GM23338 (cell line): ENCODE results near the gene PSMD6. TPM values are rescaled to one million over a fixed set of nuclear protein-coding genes. Genes with fewer than 3 reads are reported as not detected.

ENCODE experiments used
- ATAC-seq: fragments of 200-7000 bp; cut with Tn5 transposase; 3 replicates; pipeline ENCODE4 v1.9.1; 2020
- DNase-seq: peaks from one replicate; pipeline ENCODE4 v3.0.0-alpha.2; 2015; ENCODE audit warnings: low spot score
- H2AFZ ChIP-seq: fragments of 200-600 bp; sonication (generic); 2 replicates; pipeline ENCODE4 v1.8.0; 2016; ENCODE audit warnings: antibody characterized with exemption, mild to moderate bottlenecking, moderate library complexity
- H3F3A ChIP-seq: fragments of 200-600 bp; sonication (generic); replicated peaks from 2 replicates; pipeline ENCODE4 v1.8.0; 2017; ENCODE audit warnings: antibody characterized with exemption, mixed run types, low read depth
- H3K27ac ChIP-seq: fragments of 200-600 bp; sonication (generic); 2 replicates; pipeline ENCODE4 v1.6.1; 2016; ENCODE audit warnings: low read depth
- H3K27me3 ChIP-seq: fragments of 200-600 bp; sonication (generic); 2 replicates; pipeline ENCODE4 v1.8.0; 2016; ENCODE audit warnings: mild to moderate bottlenecking, mixed run types, moderate library complexity; ENCODE audit not compliant: insufficient read depth
- H3K36me3 ChIP-seq: fragments of 200-600 bp; sonication (generic); 2 replicates; pipeline ENCODE4 v1.8.0; 2016; ENCODE audit warnings: mild to moderate bottlenecking; ENCODE audit not compliant: insufficient read depth
- H3K4me1 ChIP-seq: fragments of 200-600 bp; sonication (generic); 2 replicates; pipeline ENCODE4 v1.8.0; 2016; ENCODE audit warnings: mild to moderate bottlenecking, moderate library complexity; ENCODE audit not compliant: insufficient read depth
- H3K4me2 ChIP-seq: fragments of 200-600 bp; sonication (generic); 2 replicates; pipeline ENCODE4 v1.7.1; 2017; ENCODE audit warnings: mixed run types
- H3K4me3 ChIP-seq: fragments of 200-600 bp; sonication (generic); 2 replicates; pipeline ENCODE4 v1.6.1; 2016; ENCODE audit warnings: mixed run types
- H3K79me2 ChIP-seq: fragments of 200-600 bp; sonication (generic); replicated peaks from 2 replicates; pipeline ENCODE4 v1.8.0; 2017; ENCODE audit warnings: mild to moderate bottlenecking; ENCODE audit not compliant: insufficient read depth
- H3K9me2 ChIP-seq: fragments of 200-600 bp; sonication (generic); 2 replicates; pipeline ENCODE4 v1.8.0; 2017; ENCODE audit not compliant: insufficient read depth
- H4K20me1 ChIP-seq: fragments of 200-600 bp; sonication (generic); replicated peaks from 2 replicates; pipeline ENCODE4 v1.8.0; 2017; ENCODE audit warnings: mild to moderate bottlenecking; ENCODE audit not compliant: insufficient read depth
- H3K27ac Mint-ChIP-seq: 2 replicates; pipeline ENCODE4 v1.8.0; 2020; ENCODE audit warnings: inconsistent platforms, mild to moderate bottlenecking, moderate library complexity, mixed read lengths
- H3K27me3 Mint-ChIP-seq: 3 replicates; pipeline ENCODE4 v1.8.0; 2022; ENCODE audit warnings: low read depth, mild to moderate bottlenecking, moderate library complexity, mixed read lengths, inconsistent platforms; ENCODE audit not compliant: insufficient read depth, poor library complexity
- H3K36me3 Mint-ChIP-seq: 3 replicates; pipeline ENCODE4 v1.8.0; 2021; ENCODE audit warnings: low read depth, mild to moderate bottlenecking, inconsistent platforms, moderate library complexity, mixed read lengths
- H3K4me1 Mint-ChIP-seq: 3 replicates; pipeline ENCODE4 v1.8.0; 2020; ENCODE audit warnings: mild to moderate bottlenecking, inconsistent platforms, mixed read lengths
- H3K4me3 Mint-ChIP-seq: 3 replicates; pipeline ENCODE4 v1.8.0; 2021; ENCODE audit warnings: moderate library complexity, mild to moderate bottlenecking, inconsistent platforms, mixed read lengths
- H3K9me3 Mint-ChIP-seq: 3 replicates; pipeline ENCODE4 v1.8.0; 2020; ENCODE audit warnings: moderate library complexity, mild to moderate bottlenecking, inconsistent platforms, mixed read lengths
- CREB1 ChIP-seq: fragments of 250-450 bp; sonication (Bioruptor Pico); IDR thresholded peaks from 2 replicates; pipeline ENCODE4 v1.5.0; 2020; ENCODE audit warnings: low read depth, mild to moderate bottlenecking, moderate library complexity
- CTCF ChIP-seq, 2 experiments: fragments of 200-600 bp in 1 of 2; sonication (generic) in 1 of 2; conservative IDR thresholded peaks; 2 replicates each; pipeline versions ENCODE4 v1.5.1 to v1.6.1; 2016 to 2017; ENCODE audit warnings: antibody characterized with exemption in 2 of 2, low read depth in 2 of 2, mild to moderate bottlenecking in 2 of 2, moderate library complexity in 1 of 2
- ETS1 ChIP-seq: IDR thresholded peaks from 2 replicates; pipeline ENCODE4 v1.6.1; 2016; ENCODE audit warnings: antibody characterized with exemption
- EZH2 ChIP-seq: fragments of 200-600 bp; sonication (generic); IDR thresholded peaks from one replicate; pipeline ENCODE4 v1.8.0; 2017; ENCODE audit warnings: antibody characterized with exemption, mild to moderate bottlenecking, low read depth; ENCODE audit not compliant: unreplicated experiment
- EZH2phosphoT487 ChIP-seq: fragments of 200-600 bp; sonication (generic); IDR thresholded peaks from one replicate; pipeline ENCODE4 v1.8.1; 2018; ENCODE audit warnings: antibody characterized with exemption; ENCODE audit not compliant: unreplicated experiment
- JUNB ChIP-seq: IDR thresholded peaks from one replicate; pipeline ENCODE4 v1.6.1; 2016; ENCODE audit warnings: antibody characterized with exemption; ENCODE audit not compliant: unreplicated experiment
- NANOG ChIP-seq: IDR thresholded peaks from 2 replicates; pipeline ENCODE4 v1.6.1; 2016; ENCODE audit warnings: antibody characterized with exemption, borderline replicate concordance
- POLR2AphosphoS5 ChIP-seq: IDR thresholded peaks from 2 replicates; pipeline ENCODE4 v1.6.1; 2016; ENCODE audit warnings: antibody characterized with exemption, low read depth
- REST ChIP-seq: IDR thresholded peaks from one replicate; pipeline ENCODE4 v1.6.1; 2018; ENCODE audit warnings: antibody characterized with exemption; ENCODE audit not compliant: unreplicated experiment
- STAT1 ChIP-seq: IDR thresholded peaks from one replicate; pipeline ENCODE4 v1.6.1; 2016; ENCODE audit warnings: antibody characterized with exemption; ENCODE audit not compliant: unreplicated experiment
- ZNF114 ChIP-seq: fragments of 250-450 bp; sonication (Bioruptor Pico); IDR thresholded peaks from 2 replicates; pipeline ENCODE4 v1.5.0; 2020; ENCODE audit warnings: mild to moderate bottlenecking, moderate library complexity
- ZNF331 ChIP-seq: fragments of 250-450 bp; sonication (Bioruptor Pico); IDR thresholded peaks from 2 replicates; pipeline ENCODE4 v1.5.0; 2020; ENCODE audit warnings: low read depth, mild to moderate bottlenecking, moderate library complexity
- polyA plus RNA-seq: library from polyadenylated mRNA; unstranded; fragments of >200 nt; fragmentation: Nextera tagmentation; extraction: Ambion mirVana; gene quantifications from 2 replicates; pipeline ENCODE4 v1.2.1, GENCODE V29; 2016
- total RNA-seq: library from RNA; depleted of rRNA; stranded (reverse); fragments of >200 nt; shearing (Covaris generic); gene quantifications from 2 replicates; pipeline ENCODE4 v1.2.3, GENCODE V29; 2014
- TF ChIP-seq, protein P1 (sequence below): fragments of 250-450 bp; sonication (Bioruptor Pico); IDR thresholded peaks from 2 replicates; pipeline ENCODE4 v1.5.0; 2020; ENCODE audit warnings: mild to moderate bottlenecking, moderate library complexity

The PSMD6 gene
- total and polyA plus RNA-seq, 2 experiments from 2014 or later: 98.1 to 205 TPM

GRCh38 chr3:64037084-64037483, 13.8 kb upstream of the PSMD6 start (continued):
- no peak for TF ChIP-seq ZNF331 (CRISPR knock-in tag)

DNA sequence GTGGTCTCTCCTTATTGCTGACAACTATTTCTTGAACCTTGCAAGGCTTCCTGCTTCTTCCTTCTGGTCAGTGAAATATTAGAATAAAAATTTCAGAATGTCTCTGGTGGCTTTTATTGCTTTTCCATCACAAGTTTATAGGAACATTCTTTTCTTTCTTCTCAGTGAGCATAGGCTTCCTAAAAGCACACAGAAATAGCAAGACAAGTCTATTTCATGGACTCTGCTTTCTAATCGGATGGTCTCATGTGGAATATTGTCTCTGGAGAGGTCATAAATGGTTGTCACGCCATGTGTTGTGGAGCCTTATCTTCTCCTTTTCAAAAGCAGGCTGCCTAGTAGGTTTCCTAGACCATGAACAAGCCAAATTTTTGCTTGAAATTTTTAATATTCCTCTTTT, 9.8 kb upstream of the PSMD6 start:
- H3K27ac Mint-ChIP-seq: no peak overlapping the region
- no peaks in the 10 kb centered on the region for H3K9me2 ChIP-seq
- H3K9me3 Mint-ChIP-seq: no peaks in the 10 kb centered on the region; the same call in 1 of the 3 replicates
- no peaks in the 10 kb centered on the region for H3K36me3 Mint-ChIP-seq
- H3K27me3 Mint-ChIP-seq: peaks cover 4% of the 10 kb centered on the region
- H3K27ac ChIP-seq: no peak overlapping the region
- H3K4me1 Mint-ChIP-seq: peaks cover 26% of the 10 kb centered on the region
- H3F3A ChIP-seq: no peaks in the 10 kb centered on the region
- H3K36me3 ChIP-seq: no peaks in the 10 kb centered on the region
- no peak for DNase-seq
- no peaks in the 10 kb centered on the region for H3K27me3 ChIP-seq
- no peak overlapping the region for H2AFZ ChIP-seq
- no peaks in the 10 kb centered on the region for H4K20me1 ChIP-seq
- no peaks in the 10 kb centered on the region for H3K79me2 ChIP-seq
- H3K4me3 ChIP-seq: no peak overlapping the region
- ATAC-seq: no peak
- H3K4me1 ChIP-seq: peaks cover 13% of the 10 kb centered on the region
- no peak overlapping the region for H3K4me2 ChIP-seq
- TF ChIP-seq STAT1: no peak
- no peak for TF ChIP-seq REST
- no peak for TF ChIP-seq NANOG
- TF ChIP-seq POLR2AphosphoS5: no peak
- TF ChIP-seq JUNB: no peak
- no peak for TF ChIP-seq ZNF331 (CRISPR knock-in tag)
- TF ChIP-seq ZNF114 (CRISPR knock-in tag): no peak
- TF ChIP-seq ETS1: no peak
- no peak for TF ChIP-seq EZH2
- TF ChIP-seq, protein P1, sequence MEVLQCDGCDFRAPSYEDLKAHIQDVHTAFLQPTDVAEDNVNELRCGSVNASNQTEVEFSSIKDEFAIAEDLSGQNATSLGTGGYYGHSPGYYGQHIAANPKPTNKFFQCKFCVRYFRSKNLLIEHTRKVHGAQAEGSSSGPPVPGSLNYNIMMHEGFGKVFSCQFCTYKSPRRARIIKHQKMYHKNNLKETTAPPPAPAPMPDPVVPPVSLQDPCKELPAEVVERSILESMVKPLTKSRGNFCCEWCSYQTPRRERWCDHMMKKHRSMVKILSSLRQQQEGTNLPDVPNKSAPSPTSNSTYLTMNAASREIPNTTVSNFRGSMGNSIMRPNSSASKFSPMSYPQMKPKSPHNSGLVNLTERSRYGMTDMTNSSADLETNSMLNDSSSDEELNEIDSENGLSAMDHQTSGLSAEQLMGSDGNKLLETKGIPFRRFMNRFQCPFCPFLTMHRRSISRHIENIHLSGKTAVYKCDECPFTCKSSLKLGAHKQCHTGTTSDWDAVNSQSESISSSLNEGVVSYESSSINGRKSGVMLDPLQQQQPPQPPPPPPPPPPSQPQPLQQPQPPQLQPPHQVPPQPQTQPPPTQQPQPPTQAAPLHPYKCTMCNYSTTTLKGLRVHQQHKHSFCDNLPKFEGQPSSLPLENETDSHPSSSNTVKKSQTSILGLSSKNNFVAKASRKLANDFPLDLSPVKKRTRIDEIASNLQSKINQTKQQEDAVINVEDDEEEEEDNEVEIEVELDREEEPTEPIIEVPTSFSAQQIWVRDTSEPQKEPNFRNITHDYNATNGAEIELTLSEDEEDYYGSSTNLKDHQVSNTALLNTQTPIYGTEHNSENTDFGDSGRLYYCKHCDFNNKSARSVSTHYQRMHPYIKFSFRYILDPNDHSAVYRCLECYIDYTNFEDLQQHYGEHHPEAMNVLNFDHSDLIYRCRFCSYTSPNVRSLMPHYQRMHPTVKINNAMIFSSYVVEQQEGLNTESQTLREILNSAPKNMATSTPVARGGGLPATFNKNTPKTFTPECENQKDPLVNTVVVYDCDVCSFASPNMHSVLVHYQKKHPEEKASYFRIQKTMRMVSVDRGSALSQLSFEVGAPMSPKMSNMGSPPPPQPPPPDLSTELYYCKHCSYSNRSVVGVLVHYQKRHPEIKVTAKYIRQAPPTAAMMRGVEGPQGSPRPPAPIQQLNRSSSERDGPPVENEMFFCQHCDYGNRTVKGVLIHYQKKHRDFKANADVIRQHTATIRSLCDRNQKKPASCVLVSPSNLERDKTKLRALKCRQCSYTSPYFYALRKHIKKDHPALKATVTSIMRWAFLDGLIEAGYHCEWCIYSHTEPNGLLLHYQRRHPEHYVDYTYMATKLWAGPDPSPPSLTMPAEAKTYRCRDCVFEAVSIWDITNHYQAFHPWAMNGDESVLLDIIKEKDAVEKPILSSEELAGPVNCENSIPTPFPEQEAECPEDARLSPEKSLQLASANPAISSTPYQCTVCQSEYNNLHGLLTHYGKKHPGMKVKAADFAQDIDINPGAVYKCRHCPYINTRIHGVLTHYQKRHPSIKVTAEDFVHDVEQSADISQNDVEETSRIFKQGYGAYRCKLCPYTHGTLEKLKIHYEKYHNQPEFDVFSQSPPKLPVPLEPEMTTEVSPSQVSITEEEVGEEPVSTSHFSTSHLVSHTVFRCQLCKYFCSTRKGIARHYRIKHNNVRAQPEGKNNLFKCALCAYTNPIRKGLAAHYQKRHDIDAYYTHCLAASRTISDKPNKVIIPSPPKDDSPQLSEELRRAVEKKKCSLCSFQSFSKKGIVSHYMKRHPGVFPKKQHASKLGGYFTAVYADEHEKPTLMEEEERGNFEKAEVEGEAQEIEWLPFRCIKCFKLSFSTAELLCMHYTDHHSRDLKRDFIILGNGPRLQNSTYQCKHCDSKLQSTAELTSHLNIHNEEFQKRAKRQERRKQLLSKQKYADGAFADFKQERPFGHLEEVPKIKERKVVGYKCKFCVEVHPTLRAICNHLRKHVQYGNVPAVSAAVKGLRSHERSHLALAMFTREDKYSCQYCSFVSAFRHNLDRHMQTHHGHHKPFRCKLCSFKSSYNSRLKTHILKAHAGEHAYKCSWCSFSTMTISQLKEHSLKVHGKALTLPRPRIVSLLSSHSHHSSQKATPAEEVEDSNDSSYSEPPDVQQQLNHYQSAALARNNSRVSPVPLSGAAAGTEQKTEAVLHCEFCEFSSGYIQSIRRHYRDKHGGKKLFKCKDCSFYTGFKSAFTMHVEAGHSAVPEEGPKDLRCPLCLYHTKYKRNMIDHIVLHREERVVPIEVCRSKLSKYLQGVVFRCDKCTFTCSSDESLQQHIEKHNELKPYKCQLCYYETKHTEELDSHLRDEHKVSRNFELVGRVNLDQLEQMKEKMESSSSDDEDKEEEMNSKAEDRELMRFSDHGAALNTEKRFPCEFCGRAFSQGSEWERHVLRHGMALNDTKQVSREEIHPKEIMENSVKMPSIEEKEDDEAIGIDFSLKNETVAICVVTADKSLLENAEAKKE (CRISPR knock-in tag): no peak
- no peak for TF ChIP-seq EZH2phosphoT487
- TF ChIP-seq CREB1 (CRISPR knock-in tag): no peak
- no peak for TF ChIP-seq CTCF (conservative IDR thresholded peaks at IDR 0.05; ENCODE audit: low read depth in 2 of 2)
- H3K4me3 Mint-ChIP-seq: no peak overlapping the region
